K562 (cell line): ENCODE data around the gene ALDH8A1. TPM values are rescaled to one million over a fixed set of nuclear protein-coding genes. Genes with fewer than 3 reads are reported as not detected.

Experiments used
- CREM ChIP-seq: IDR thresholded peaks from 2 replicates; pipeline ENCODE4 v1.6.1; 2014; ENCODE audit warnings: antibody characterized with exemption, low read depth
- SMC3 ChIP-seq: conservative IDR thresholded peaks from 2 replicates; pipeline ENCODE4 v1.6.1; 2011; ENCODE audit warnings: low read depth, low read length, improper control_type of control experiment; ENCODE audit not compliant: insufficient read depth
- STAG1 ChIP-seq: sonication (generic); formaldehyde crosslinking; IDR thresholded peaks from 2 replicates; pipeline ENCODE4 v1.5.0; 2020; ENCODE audit warnings: missing genetic modification reagents, borderline replicate concordance
- ZKSCAN8 ChIP-seq: fragments of 200-800 bp; sonication (Bioruptor generic); IDR thresholded peaks from 2 replicates; pipeline ENCODE4 v1.6.1; 2016; ENCODE audit warnings: missing genetic modification characterization, missing compliant biosample characterization
- ZNF134 ChIP-seq: fragments of 250-450 bp; sonication (Bioruptor Pico); conservative IDR thresholded peaks from 2 replicates; pipeline ENCODE4 v1.4.0; 2020
- ZNF212 ChIP-seq: fragments of 450-650 bp; formaldehyde crosslinking; IDR thresholded peaks from 2 replicates; pipeline ENCODE4 v1.4.0; 2020; ENCODE audit warnings: mild to moderate bottlenecking
- ZNF431 ChIP-seq: sonication (generic); formaldehyde crosslinking; IDR thresholded peaks from 2 replicates; pipeline ENCODE4 v1.8.0; 2022; ENCODE audit warnings: mild to moderate bottlenecking, missing genetic modification reagents
- polyA plus RNA-seq, 8 experiments: library from polyadenylated mRNA; depleted of rRNA in 4 of 8; stranded (reverse) in 5 of 8; unstranded in 3 of 8; fragments of >200 nt; fragmentation: Nextera tagmentation in 2 of 8; fragmentation: Illumina TruSeq in 1 of 8; extraction: Ambion mirVana in 2 of 8; extraction: Trizol in 1 of 8; gene quantifications; 2 replicates each; pipeline versions ENCODE4 v1.2.1 to v1.2.3, GENCODE V29; 2011 to 2014; ENCODE audit warnings: inconsistent platforms in 1 of 8, missing spikeins in 1 of 8
- total RNA-seq, 7 experiments: library from RNA; depleted of rRNA in 6 of 7; stranded (reverse); fragments of >200 nt in 6 of 7; fragmentation: Illumina TruSeq in 2 of 7; extraction: Trizol in 2 of 7; gene quantifications; 2 replicates each; pipeline versions ENCODE4 v1.2.1 to v1.2.3, GENCODE V29; 2011 to 2021; ENCODE audit warnings: low replicate concordance in 1 of 7
- TF ChIP-seq, protein P1 (sequence below), 2 experiments: fragments of 450-650 bp; formaldehyde crosslinking in 1 of 2; IDR thresholded peaks; 2 replicates each; pipeline versions ENCODE4 v1.4.0 to v1.6.1; 2014 to 2020; ENCODE audit warnings: mild to moderate bottlenecking in 2 of 2, borderline replicate concordance in 1 of 2, low read depth in 1 of 2
- TF ChIP-seq, protein P2 (sequence below): fragments of 450-650 bp; formaldehyde crosslinking; IDR thresholded peaks from 2 replicates; pipeline ENCODE4 v1.4.0; 2020; ENCODE audit warnings: mild to moderate bottlenecking, moderate library complexity

ALDH8A1 gene
- total and polyA plus RNA-seq, 9 of the 15 experiments (the other 6 are each of a cell fraction or from before 2014, with no cell fraction given): 0.03 to 0.18 (median 0.04) TPM; not detected in 2

DNA sequence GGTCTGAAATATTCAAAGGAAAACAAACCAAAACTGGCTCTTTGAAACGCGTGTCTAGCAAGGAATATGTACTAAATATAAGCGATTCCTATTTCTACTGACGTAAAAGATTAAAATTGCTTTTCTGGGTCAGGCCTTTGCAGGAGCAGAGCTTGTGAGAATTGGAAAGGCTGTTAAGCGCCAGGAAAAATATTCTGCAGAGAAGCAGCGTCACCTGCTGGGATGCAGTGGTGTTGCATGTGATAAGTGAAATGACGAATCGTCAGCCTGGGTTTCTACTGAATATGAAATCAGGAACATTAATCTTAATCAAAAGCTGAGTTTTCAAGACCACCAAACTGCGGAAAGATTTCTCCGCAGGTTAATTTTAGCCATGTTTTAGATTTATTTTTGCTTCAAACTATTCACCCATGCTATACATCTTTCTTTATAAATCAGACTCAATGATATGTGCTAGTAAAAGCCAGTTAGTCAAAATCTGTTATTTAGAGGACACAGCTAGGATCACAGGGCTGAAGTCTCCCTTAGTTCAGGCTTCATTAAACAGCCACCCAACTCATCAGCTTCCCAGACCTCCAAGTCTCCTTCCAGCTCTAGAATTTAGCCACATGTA is 67.4 kb downstream of the ALDH8A1 start (continued):
- TF ChIP-seq, protein P1, sequence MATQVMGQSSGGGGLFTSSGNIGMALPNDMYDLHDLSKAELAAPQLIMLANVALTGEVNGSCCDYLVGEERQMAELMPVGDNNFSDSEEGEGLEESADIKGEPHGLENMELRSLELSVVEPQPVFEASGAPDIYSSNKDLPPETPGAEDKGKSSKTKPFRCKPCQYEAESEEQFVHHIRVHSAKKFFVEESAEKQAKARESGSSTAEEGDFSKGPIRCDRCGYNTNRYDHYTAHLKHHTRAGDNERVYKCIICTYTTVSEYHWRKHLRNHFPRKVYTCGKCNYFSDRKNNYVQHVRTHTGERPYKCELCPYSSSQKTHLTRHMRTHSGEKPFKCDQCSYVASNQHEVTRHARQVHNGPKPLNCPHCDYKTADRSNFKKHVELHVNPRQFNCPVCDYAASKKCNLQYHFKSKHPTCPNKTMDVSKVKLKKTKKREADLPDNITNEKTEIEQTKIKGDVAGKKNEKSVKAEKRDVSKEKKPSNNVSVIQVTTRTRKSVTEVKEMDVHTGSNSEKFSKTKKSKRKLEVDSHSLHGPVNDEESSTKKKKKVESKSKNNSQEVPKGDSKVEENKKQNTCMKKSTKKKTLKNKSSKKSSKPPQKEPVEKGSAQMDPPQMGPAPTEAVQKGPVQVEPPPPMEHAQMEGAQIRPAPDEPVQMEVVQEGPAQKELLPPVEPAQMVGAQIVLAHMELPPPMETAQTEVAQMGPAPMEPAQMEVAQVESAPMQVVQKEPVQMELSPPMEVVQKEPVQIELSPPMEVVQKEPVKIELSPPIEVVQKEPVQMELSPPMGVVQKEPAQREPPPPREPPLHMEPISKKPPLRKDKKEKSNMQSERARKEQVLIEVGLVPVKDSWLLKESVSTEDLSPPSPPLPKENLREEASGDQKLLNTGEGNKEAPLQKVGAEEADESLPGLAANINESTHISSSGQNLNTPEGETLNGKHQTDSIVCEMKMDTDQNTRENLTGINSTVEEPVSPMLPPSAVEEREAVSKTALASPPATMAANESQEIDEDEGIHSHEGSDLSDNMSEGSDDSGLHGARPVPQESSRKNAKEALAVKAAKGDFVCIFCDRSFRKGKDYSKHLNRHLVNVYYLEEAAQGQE (IDR thresholded peaks at IDR 0.05; ENCODE audit: borderline replicate concordance): peak; percentile 70
- TF ChIP-seq, protein P1 (CRISPR knock-in tag; IDR thresholded peaks at IDR 0.05; ENCODE audit: low read depth): no peak
- peak; percentile 74; the same call in 1 of the 2 replicates for TF ChIP-seq STAG1
- TF ChIP-seq SMC3: peak; percentile 77
- no peak for TF ChIP-seq ZNF431 (CRISPR knock-in tag)
- TF ChIP-seq ZNF134 (CRISPR knock-in tag): no peak
- TF ChIP-seq ZKSCAN8 (CRISPR knock-in tag): no peak
- TF ChIP-seq, protein P2, sequence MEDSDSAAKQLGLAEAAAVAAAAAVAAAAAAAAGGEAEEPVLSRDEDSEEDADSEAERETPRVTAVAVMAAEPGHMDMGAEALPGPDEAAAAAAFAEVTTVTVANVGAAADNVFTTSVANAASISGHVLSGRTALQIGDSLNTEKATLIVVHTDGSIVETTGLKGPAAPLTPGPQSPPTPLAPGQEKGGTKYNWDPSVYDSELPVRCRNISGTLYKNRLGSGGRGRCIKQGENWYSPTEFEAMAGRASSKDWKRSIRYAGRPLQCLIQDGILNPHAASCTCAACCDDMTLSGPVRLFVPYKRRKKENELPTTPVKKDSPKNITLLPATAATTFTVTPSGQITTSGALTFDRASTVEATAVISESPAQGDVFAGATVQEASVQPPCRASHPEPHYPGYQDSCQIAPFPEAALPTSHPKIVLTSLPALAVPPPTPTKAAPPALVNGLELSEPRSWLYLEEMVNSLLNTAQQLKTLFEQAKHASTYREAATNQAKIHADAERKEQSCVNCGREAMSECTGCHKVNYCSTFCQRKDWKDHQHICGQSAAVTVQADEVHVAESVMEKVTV (CRISPR knock-in tag): peak; percentile 45; the same call in 1 of the 2 replicates
- TF ChIP-seq CREM: 0 out of 2 replicates have a peak, but pooled peaks have one; percentile 40
- TF ChIP-seq ZNF212 (CRISPR knock-in tag): no peak
- TF ChIP-seq, all 486 proteins: peak for 9
